CD4-positive, alpha-beta memory T cell (primary cell): ENCODE data around the gene PKP3. TPM values are rescaled to one million over a fixed set of nuclear protein-coding genes. Genes with fewer than 3 reads are reported as not detected.
A peak's percentile ranks its signal among the peaks of the same experiment; 100 is the strongest.

Source experiments
- CTCF ChIA-PET: fragments of 350-600 bp; sonication (Branson Sonifier 250); formaldehyde crosslinking; loops from one replicate; lab custom pipeline; 2021; ENCODE audit warnings: inconsistent platforms; ENCODE audit not compliant: partially characterized antibody; lab: Charles Lee
- POLR2A ChIA-PET: fragments of 350-600 bp; sonication (Branson Sonifier 250); formaldehyde crosslinking; loops from one replicate; lab custom pipeline; 2021; ENCODE audit not compliant: partially characterized antibody; lab: Charles Lee
- DNase-seq, 5 donors: peaks; one replicate each; pipeline versions ENCODE4 v3.0.0 to v3.0.0-alpha.2; 2020 to 2022; ENCODE audit warnings: mixed read lengths in 1 of 5
- H3K27ac ChIP-seq: one replicate; pipeline ENCODE4 v1.7.0; 2013; ENCODE audit warnings: low read depth, low read length
- H3K27me3 ChIP-seq: 2 replicates; pipeline ENCODE4 v1.7.0; 2013; ENCODE audit warnings: mild to moderate bottlenecking, low read length, moderate library complexity; ENCODE audit not compliant: insufficient read depth
- H3K36me3 ChIP-seq: 2 replicates; pipeline ENCODE4 v1.7.0; 2013; ENCODE audit warnings: mild to moderate bottlenecking, low read length, moderate library complexity; ENCODE audit not compliant: insufficient read depth
- H3K4me1 ChIP-seq: 2 replicates; pipeline ENCODE4 v1.7.0; 2013; ENCODE audit warnings: mild to moderate bottlenecking, low read length, moderate library complexity; ENCODE audit not compliant: insufficient read depth
- H3K4me3 ChIP-seq, 2 donors: one replicate each; pipeline ENCODE4 v1.7.0; 2013; ENCODE audit warnings: low read length in 2 of 2, mild to moderate bottlenecking in 1 of 2
- H3K9me3 ChIP-seq, 2 donors: one replicate each; pipeline ENCODE4 v1.7.0; 2013; ENCODE audit warnings: low read length in 2 of 2, control low read depth in 1 of 2; ENCODE audit not compliant: control insufficient read depth in 1 of 2
- H3K27ac Mint-ChIP-seq, 7 donors: one replicate each; pipeline ENCODE4 v1.8.0; 2020 to 2021; ENCODE audit warnings: mixed read lengths in 7 of 7, mild to moderate bottlenecking in 6 of 7, inconsistent platforms in 3 of 7, moderate library complexity in 3 of 7
- H3K27me3 Mint-ChIP-seq, 2 donors: one replicate each; pipeline ENCODE4 v1.8.0; 2020 to 2021; ENCODE audit warnings: mixed read lengths in 2 of 2
- H3K36me3 Mint-ChIP-seq, 2 donors: one replicate each; pipeline ENCODE4 v1.8.0; 2020 to 2021; ENCODE audit warnings: mixed read lengths in 2 of 2, inconsistent platforms in 1 of 2, mild to moderate bottlenecking in 1 of 2
- H3K4me1 Mint-ChIP-seq, 4 donors: one replicate each; pipeline ENCODE4 v1.8.0; 2020 to 2021; ENCODE audit warnings: mixed read lengths in 4 of 4, mild to moderate bottlenecking in 1 of 4
- H3K4me3 Mint-ChIP-seq, 8 donors: one replicate each; pipeline ENCODE4 v1.8.0; 2020 to 2021; ENCODE audit warnings: mixed read lengths in 8 of 8, mild to moderate bottlenecking in 7 of 8, moderate library complexity in 6 of 8, inconsistent platforms in 3 of 8
- H3K9me3 Mint-ChIP-seq, 8 donors: one replicate each; pipeline ENCODE4 v1.8.0; 2020 to 2021; ENCODE audit warnings: mixed read lengths in 8 of 8, mild to moderate bottlenecking in 5 of 8, inconsistent platforms in 3 of 8, moderate library complexity in 1 of 8
- intact Hi-C: fragments of 100-400 bp; cut with micrococcal nuclease; formaldehyde crosslinking; loops from one replicate; pipeline ENCODE4 v1.15.1; 2023
- polyA plus RNA-seq, 2 donors: library from polyadenylated mRNA; unstranded; fragments of 300-500 nt; fragmentation: Illumina TruSeq; gene quantifications; one replicate each; pipeline ENCODE4 v1.2.3, GENCODE V29; 2021
- total RNA-seq, 2 experiments: library from RNA; stranded (reverse); gene quantifications; one replicate each; pipeline ENCODE4 v1.2.3, GENCODE V29; 2021

Gene PKP3
- total and polyA plus RNA-seq, 4 experiments from 2014 or later: 0.14 TPM; not detected in 3

DNA sequence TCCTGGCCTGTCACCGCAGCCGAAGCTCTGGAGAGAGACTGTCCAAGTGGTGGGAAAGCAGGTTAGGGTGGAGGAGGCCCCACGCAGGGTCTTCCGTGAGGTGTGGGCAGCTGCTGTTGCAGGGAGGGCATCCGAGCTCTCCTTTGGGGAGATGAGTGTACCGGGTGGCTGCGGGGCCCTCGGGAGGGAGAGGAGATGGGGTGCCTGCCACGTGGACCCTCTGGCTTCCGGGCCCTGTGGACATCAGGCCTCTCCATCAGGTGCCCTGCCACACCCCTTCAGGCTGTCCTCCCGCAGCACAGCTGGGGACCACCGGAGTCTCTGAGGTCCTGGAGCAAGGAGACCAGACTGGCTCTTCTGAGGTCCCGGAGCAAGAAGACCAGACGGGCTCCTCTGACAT lies 57.7 kb downstream of the PKP3 start:
- H3K27me3 Mint-ChIP-seq: no peaks in the 10 kb centered on the region
- H3K27ac Mint-ChIP-seq: peak overlapping the region; percentile 81 to 99 (median 97)
- H3K27me3 ChIP-seq: no peaks in the 10 kb centered on the region
- peaks cover 22 to 53% (median 36%) of the 10 kb centered on the region in 4 donors for H3K4me1 Mint-ChIP-seq
- H3K4me3 ChIP-seq: no peak overlapping the region
- peak overlapping the region; percentile 85 for H3K27ac ChIP-seq
- peaks cover 0 to 24% of the 10 kb centered on the region in 2 donors for H3K36me3 Mint-ChIP-seq
- H3K9me3 ChIP-seq: no peaks in the 10 kb centered on the region
- DNase-seq: peak in 1 of 5 donors; percentile 38
- CTCF ChIA-PET: interaction anchor here (0.8 to 7.6 kb wide), 12 partner anchors 9 to 217 kb away, joined by 3 to 103 read pairs (median 4); partner anchors contain the start of genes IFITM2 and SIGIRR
- H3K36me3 ChIP-seq: peaks cover 8% of the 10 kb centered on the region
- no peaks in the 10 kb centered on the region for H3K9me3 Mint-ChIP-seq
- intact Hi-C loops: loop anchor here (1.0 to 10.0 kb wide), 5 partner anchors 67 to 273 kb away; no protein-coding TSS in a partner anchor
- peaks cover 43% of the 10 kb centered on the region for H3K4me1 ChIP-seq
- POLR2A ChIA-PET: interaction anchor here (1.2 to 19.6 kb wide), 7 partner anchors 13 to 201 kb away, joined by 6 to 539 read pairs (median 7); partner anchors contain the start of genes HRAS, LRRC56 and SIGIRR
- H3K4me3 Mint-ChIP-seq: peak overlapping the region in 4 of 8 donors; percentile 91 to 99 (median 96)

DNA sequence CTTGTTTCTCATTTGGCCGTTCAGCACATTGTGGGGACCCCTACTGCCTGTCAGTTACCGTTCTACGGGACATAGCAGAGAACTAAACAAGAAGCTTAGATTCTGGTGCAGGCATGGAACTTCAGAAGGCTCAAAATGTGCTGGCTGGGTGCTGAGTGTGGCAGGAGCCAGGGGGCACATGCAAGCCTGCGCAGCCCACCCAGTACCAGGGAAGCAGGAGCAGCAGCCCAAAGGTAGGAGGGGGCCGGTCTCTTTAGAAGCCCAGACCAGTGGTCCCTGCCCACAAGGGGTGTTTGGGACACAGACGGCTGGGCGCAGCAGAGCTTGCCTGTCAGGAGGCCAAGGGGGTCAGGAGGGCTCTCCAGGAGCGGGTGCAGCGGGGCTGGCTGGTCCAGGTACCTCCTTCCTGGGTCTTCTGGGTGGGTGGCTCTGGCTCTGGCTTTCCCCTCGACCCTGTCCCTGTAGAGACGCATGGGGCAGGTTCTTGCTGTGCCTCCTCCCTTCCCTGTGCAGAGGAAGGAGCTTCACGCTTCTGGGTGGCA lies 58.3 kb downstream of the PKP3 start:
- DNase-seq: peak in 1 of 5 donors; percentile 22
- H3K27ac Mint-ChIP-seq: peak overlapping the region in 4 of 7 donors; percentile 41 to 78 (median 67)
- H3K27me3 ChIP-seq: no peaks in the 10 kb centered on the region
- CTCF ChIA-PET: interaction anchor here (0.9 to 7.6 kb wide), 8 partner anchors 39 to 201 kb away, joined by 3 to 103 read pairs (median 14); partner anchors contain the start of genes IFITM2 and SIGIRR
- no peak overlapping the region for H3K4me3 ChIP-seq
- H3K9me3 ChIP-seq: no peaks in the 10 kb centered on the region
- H3K4me1 ChIP-seq: peaks cover 49% of the 10 kb centered on the region
- H3K4me1 Mint-ChIP-seq: peaks cover 27 to 58% (median 42%) of the 10 kb centered on the region in 4 donors
- peak overlapping the region in 1 of 8 donors; percentile 22 for H3K4me3 Mint-ChIP-seq
- intact Hi-C loops: loop anchor here (10.0 kb wide), 1 partner anchor 273 kb away; no protein-coding TSS in a partner anchor
- no peaks in the 10 kb centered on the region for H3K27me3 Mint-ChIP-seq
- H3K36me3 Mint-ChIP-seq: peaks cover 0 to 25% of the 10 kb centered on the region in 2 donors
- H3K36me3 ChIP-seq: peaks cover 8% of the 10 kb centered on the region
- H3K9me3 Mint-ChIP-seq: no peaks in the 10 kb centered on the region
- H3K27ac ChIP-seq: no peak overlapping the region
- POLR2A ChIA-PET: interaction anchor here (19.6 kb wide), 1 partner anchor 41 kb away, joined by 539 read pairs; the partner anchor contains the start of gene SIGIRR

DNA sequence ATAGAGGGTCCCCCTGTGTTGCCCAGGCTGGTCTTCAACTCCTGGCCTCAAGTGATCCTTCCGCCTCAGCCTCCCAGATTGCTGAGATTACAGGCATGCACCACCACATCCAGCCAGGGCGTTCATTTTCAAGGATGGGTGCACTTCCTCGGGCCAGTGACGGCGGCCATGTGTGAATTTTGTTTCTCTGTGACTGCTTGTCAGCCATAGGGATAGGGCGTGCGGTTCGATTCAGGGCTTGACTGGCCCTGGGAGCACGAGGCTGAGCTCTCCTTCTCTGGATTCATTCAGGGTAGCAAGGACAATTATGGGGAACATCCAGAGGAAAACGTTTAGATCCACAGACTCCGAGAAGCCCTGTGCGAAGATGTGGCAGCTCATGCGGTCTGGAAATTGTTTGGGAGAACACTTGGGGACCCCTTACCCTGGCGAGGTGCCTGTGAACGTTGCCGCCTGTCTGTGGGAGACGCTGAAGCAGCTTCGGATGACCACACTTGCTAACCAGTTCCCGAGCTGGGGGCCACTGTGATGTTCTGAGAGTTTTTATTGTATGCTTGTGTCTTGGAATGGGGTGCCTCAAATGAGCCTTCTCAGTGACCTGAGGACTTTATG lies 59.0 kb downstream of the PKP3 start:
- no peak for DNase-seq
- Histone ChIP-seq H3K27me3 (no peaks in the 10 kb centered on the region), H3K36me3 (peaks cover 8% of the 10 kb centered on the region), H3K4me1 (peaks cover 51% of the 10 kb centered on the region), H3K4me3 (no peak overlapping the region), H3K9me3 (no peaks in the 10 kb centered on the region), H3K27ac (no peak overlapping the region)
- Mint-ChIP-seq H3K27me3 (no peaks in the 10 kb centered on the region), H3K27ac (peak overlapping the region; percentile 45 to 77 (median 68)), H3K36me3 (peaks cover 0 to 25% of the 10 kb centered on the region in 2 donors), H3K4me3 (peak overlapping the region in 2 of 8 donors; percentile 9 to 17), H3K4me1 (peaks cover 34 to 64% (median 49%) of the 10 kb centered on the region in 4 donors), H3K9me3 (no peaks in the 10 kb centered on the region)
- POLR2A ChIA-PET: interaction anchor here (19.6 kb wide), 1 partner anchor 42 kb away, joined by 539 read pairs; the partner anchor contains the start of gene SIGIRR
- intact Hi-C loops: loop anchor here (10.0 kb wide), 1 partner anchor 272 kb away; no protein-coding TSS in a partner anchor
- CTCF ChIA-PET: interaction anchor here (1.0 to 7.6 kb wide), 5 partner anchors 39 to 202 kb away, joined by 3 to 103 read pairs (median 26); partner anchors contain the start of gene SIGIRR

DNA sequence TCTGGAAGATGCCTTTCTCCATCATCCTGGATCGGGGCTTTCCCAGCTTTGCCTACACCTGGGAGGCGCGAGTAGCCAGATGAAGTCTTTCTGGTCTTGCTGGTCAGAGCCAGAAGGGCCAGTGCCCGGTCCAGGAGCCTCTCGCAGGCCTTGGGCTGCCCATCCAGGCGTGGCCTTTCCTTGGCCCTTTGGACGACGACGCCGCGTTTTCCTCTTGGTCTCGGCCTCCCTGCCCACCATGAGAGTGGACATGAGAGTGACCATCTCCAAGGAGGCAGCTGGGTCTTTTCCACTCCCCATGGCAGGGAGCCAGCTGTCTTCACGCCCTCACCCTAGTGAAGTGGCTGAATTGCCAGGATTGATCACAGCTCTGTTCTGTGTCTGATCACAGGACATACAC lies 59.6 kb downstream of the PKP3 start:
- Mint-ChIP-seq H3K9me3 (no peaks in the 10 kb centered on the region), H3K27ac (peak overlapping the region in 6 of 7 donors; percentile 30 to 76 (median 54)), H3K27me3 (no peaks in the 10 kb centered on the region), H3K4me1 (peaks cover 32 to 60% (median 47%) of the 10 kb centered on the region in 4 donors), H3K36me3 (peaks cover 0 to 23% of the 10 kb centered on the region in 2 donors), H3K4me3 (no peak overlapping the region)
- ChIA-PET POLR2A (interaction anchor here (19.6 kb wide), 1 partner anchor 42 kb away, joined by 539 read pairs; the partner anchor contains the start of gene SIGIRR), CTCF (interaction anchor here (1.0 to 7.6 kb wide), 6 partner anchors 38 to 203 kb away, joined by 3 to 103 read pairs (median 6); partner anchors contain the start of gene SIGIRR)
- DNase-seq: peak in 1 of 5 donors; percentile 30
- H3K27ac ChIP-seq: no peak overlapping the region
- intact Hi-C loops: loop anchor here (10.0 kb wide), 1 partner anchor 271 kb away; no protein-coding TSS in a partner anchor
- H3K9me3 ChIP-seq: no peaks in the 10 kb centered on the region
- no peak overlapping the region for H3K4me3 ChIP-seq
- peaks cover 8% of the 10 kb centered on the region for H3K36me3 ChIP-seq
- H3K27me3 ChIP-seq: no peaks in the 10 kb centered on the region
- peaks cover 47% of the 10 kb centered on the region for H3K4me1 ChIP-seq

DNA sequence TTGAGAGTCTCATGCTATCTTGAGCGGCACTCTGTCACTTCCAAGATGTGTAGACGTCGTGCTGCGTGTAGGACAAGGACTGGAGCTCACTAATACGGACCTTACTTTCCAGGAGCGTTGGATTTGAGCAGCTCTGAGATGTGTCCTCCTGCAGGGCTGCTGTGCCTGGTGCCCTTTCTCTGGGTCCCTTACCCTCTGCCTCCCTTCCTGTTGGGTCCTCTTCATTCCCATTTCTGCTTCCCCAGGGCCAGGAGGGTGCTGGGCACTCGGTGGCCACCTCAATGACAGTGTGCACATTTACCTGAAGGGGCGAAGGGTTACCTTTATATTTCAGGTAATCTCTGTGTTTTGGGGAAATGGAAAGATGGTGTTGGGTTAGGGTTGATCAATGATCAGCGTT lies 60.0 kb downstream of the PKP3 start:
- Histone ChIP-seq H3K9me3 (no peaks in the 10 kb centered on the region), H3K27ac (no peak overlapping the region), H3K4me3 (no peak overlapping the region), H3K4me1 (peaks cover 42% of the 10 kb centered on the region), H3K27me3 (no peaks in the 10 kb centered on the region), H3K36me3 (peaks cover 8% of the 10 kb centered on the region)
- H3K4me3 Mint-ChIP-seq: no peak overlapping the region
- DNase-seq: peak in 1 of 5 donors; percentile 30
- H3K4me1 Mint-ChIP-seq: peaks cover 29 to 58% (median 43%) of the 10 kb centered on the region in 4 donors
- no peaks in the 10 kb centered on the region for H3K9me3 Mint-ChIP-seq
- POLR2A ChIA-PET: interaction anchor here (19.6 kb wide), 1 partner anchor 43 kb away, joined by 539 read pairs; the partner anchor contains the start of gene SIGIRR
- CTCF ChIA-PET: interaction anchor here (1.3 to 7.6 kb wide), 4 partner anchors 37 to 52 kb away, joined by 3 to 103 read pairs (median 6); partner anchors contain the start of gene SIGIRR
- intact Hi-C loops: loop anchor here (10.0 kb wide), 1 partner anchor 271 kb away; no protein-coding TSS in a partner anchor
- H3K27me3 Mint-ChIP-seq: no peaks in the 10 kb centered on the region
- H3K27ac Mint-ChIP-seq: peak overlapping the region in 5 of 7 donors; percentile 48 to 79 (median 59)
- H3K36me3 Mint-ChIP-seq: peaks cover 0 to 23% of the 10 kb centered on the region in 2 donors
